BE2C (cell line): ENCODE results near the gene SH3D19.

ENCODE experiments used
- DNase-seq: peaks from one replicate; pipeline ENCODE4 v3.0.0-alpha.2; 2020
- H3K27me3 ChIP-seq: fragments of 250-450 bp; sonication (Bioruptor Pico); 2 replicates; pipeline ENCODE4 v1.5.1; 2020; ENCODE audit warnings: mild to moderate bottlenecking
- H3K36me3 ChIP-seq: fragments of 250-450 bp; sonication (Bioruptor Pico); 2 replicates; pipeline ENCODE4 v1.5.1; 2020; ENCODE audit warnings: mild to moderate bottlenecking
- H3K4me1 ChIP-seq: fragments of 250-450 bp; sonication (Bioruptor Pico); 2 replicates; pipeline ENCODE4 v1.5.1; 2020
- H3K4me3 ChIP-seq: 2 replicates; pipeline ENCODE4 v1.5.1; 2011; ENCODE audit warnings: low read depth, low read length
- H3K9me3 ChIP-seq: fragments of 250-450 bp; sonication (Bioruptor Pico); 2 replicates; pipeline ENCODE4 v1.5.1; 2020
- TF ChIP-seq, protein P1 (sequence below): IDR thresholded peaks from 2 replicates; pipeline ENCODE4 v1.5.1; 2012; ENCODE audit warnings: mild to moderate bottlenecking, low read depth, low read length

SH3D19 gene

DNA sequence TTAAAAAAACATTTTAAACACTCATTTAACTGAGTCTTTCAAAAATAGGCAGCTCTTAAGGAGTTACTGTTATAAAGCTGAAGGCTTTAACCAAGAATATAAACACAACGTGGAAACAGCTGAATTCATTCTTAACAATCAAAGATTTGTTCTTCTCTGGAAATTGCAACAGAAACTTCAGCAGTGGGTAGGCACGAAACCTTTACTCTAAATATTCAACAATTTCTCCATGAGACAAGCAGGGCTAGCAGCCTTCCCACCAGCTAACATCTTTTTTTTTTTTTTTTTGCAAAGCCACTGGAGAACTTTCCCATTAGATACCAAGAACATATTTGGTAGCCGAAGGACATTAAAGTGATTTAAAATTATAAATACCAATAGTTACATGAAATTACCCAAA is 126.7 kb downstream of the SH3D19 start:
- H3K4me3 ChIP-seq = no peak overlapping the region
- TF ChIP-seq, protein P1, sequence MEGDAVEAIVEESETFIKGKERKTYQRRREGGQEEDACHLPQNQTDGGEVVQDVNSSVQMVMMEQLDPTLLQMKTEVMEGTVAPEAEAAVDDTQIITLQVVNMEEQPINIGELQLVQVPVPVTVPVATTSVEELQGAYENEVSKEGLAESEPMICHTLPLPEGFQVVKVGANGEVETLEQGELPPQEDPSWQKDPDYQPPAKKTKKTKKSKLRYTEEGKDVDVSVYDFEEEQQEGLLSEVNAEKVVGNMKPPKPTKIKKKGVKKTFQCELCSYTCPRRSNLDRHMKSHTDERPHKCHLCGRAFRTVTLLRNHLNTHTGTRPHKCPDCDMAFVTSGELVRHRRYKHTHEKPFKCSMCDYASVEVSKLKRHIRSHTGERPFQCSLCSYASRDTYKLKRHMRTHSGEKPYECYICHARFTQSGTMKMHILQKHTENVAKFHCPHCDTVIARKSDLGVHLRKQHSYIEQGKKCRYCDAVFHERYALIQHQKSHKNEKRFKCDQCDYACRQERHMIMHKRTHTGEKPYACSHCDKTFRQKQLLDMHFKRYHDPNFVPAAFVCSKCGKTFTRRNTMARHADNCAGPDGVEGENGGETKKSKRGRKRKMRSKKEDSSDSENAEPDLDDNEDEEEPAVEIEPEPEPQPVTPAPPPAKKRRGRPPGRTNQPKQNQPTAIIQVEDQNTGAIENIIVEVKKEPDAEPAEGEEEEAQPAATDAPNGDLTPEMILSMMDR = no peak
- H3K4me1 ChIP-seq = peaks cover 2% of the 10 kb centered on the region; the same call in 1 of the 2 replicates
- no peaks in the 10 kb centered on the region for H3K27me3 ChIP-seq
- no peaks in the 10 kb centered on the region for H3K36me3 ChIP-seq
- H3K9me3 ChIP-seq = no peaks in the 10 kb centered on the region
- no peak for DNase-seq

DNA sequence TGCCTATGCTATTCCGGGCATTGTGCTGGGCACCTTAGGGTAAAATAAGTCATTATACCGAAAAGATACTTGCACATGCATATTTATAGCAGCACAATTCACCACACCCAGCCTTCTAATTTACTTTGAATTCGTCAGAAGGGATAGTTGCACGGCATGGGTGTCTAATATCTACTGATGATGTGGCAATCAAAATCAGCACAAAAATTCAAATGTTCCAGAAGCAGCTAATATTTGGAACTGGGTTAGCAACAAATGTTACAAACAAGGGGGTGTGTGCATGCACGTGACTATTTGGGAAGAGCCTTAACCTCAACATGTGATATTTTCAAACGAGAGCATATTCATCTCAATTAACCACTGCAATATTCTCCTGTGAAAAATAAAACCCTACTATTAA is 128.2 kb downstream of the SH3D19 start:
- H3K36me3 ChIP-seq = no peaks in the 10 kb centered on the region
- no peaks in the 10 kb centered on the region for H3K9me3 ChIP-seq
- no peak for DNase-seq
- H3K4me3 ChIP-seq = no peak overlapping the region
- TF ChIP-seq, protein P1 = no peak
- no peaks in the 10 kb centered on the region for H3K27me3 ChIP-seq
- no peaks in the 10 kb centered on the region for H3K4me1 ChIP-seq

DNA sequence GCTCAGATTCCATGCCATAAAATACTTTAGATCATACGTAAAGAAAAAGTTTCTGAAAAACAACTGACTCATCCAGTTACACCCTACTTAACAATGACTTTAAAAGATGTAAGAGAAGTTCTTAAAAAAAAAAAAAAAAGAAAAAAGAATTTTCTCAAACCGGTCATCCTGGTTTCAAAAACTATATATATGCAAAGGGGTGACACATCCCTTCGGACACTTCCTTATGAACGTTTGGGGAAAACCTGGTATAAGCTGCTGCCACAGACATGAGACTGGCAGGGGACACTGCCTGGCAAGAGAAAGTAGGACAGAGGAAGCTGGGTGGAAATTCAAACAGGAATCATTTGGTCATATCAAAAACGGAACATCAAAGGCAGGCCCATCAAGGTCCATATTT is 129.6 kb downstream of the SH3D19 start:
- Histone ChIP-seq H3K27me3 (no peaks in the 10 kb centered on the region), H3K4me1 (no peaks in the 10 kb centered on the region), H3K36me3 (no peaks in the 10 kb centered on the region), H3K4me3 (no peak overlapping the region), H3K9me3 (no peaks in the 10 kb centered on the region)
- TF ChIP-seq, protein P1 = no peak
- no peak for DNase-seq

DNA sequence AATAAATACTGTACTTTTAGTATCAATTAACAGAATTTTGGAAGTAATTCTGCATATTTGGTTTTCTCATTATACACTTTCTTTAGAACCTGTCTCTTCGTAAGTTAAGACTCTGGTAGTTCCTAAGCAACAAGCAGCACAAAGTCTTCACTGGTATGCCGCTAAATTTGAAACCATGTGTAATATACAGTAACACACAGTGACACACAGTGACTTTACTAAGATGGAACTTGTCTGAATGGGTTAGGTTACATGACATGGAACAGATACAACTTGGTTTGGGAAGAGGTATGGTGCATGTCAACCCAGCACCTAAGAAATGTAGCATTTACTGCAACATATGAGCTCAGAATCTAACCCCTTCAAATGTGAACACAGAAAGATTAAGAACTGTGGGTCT is 132.0 kb downstream of the SH3D19 start:
- Histone ChIP-seq H3K27me3 (no peaks in the 10 kb centered on the region), H3K36me3 (no peaks in the 10 kb centered on the region), H3K4me3 (no peak overlapping the region), H3K4me1 (no peaks in the 10 kb centered on the region), H3K9me3 (no peaks in the 10 kb centered on the region)
- TF ChIP-seq, protein P1 = no peak
- no peak for DNase-seq

- DNase-seq = no peak
- TF ChIP-seq, protein P1 = no peak
- H3K4me3 ChIP-seq = no peak overlapping the region
- no peaks in the 10 kb centered on the region for H3K4me1 ChIP-seq
- no peaks in the 10 kb centered on the region for H3K36me3 ChIP-seq
- no peaks in the 10 kb centered on the region for H3K27me3 ChIP-seq
- no peaks in the 10 kb centered on the region for H3K9me3 ChIP-seq
Measured at GRCh38 chr4:151192556-151193235, 132.7 kb downstream of the SH3D19 start.

GRCh38 chr4:151184523-151185458 is 140.6 kb downstream of the SH3D19 start:
- TF ChIP-seq, protein P1 = no peak
- Histone ChIP-seq H3K4me1 (no peaks in the 10 kb centered on the region), H3K36me3 (no peaks in the 10 kb centered on the region), H3K9me3 (no peaks in the 10 kb centered on the region), H3K4me3 (no peak overlapping the region), H3K27me3 (no peaks in the 10 kb centered on the region)
- no peak for DNase-seq
